GM21529 (cell line): ENCODE results near the gene CCDC47.
A peak's percentile ranks its signal among the peaks of the same experiment; 100 is the strongest.
"Not testable (repeated sequence)": the region's sequence is repeated elsewhere in the genome, so short reads cannot be mapped to it uniquely, and the experiment has no call there.

ENCODE experiments used
- ATAC-seq: cut with Tn5 transposase; IDR thresholded peaks from one replicate; pipeline ENCODE4 v1.9.1; 2021; ENCODE audit not compliant: unreplicated experiment

The CCDC47 gene, protein sequence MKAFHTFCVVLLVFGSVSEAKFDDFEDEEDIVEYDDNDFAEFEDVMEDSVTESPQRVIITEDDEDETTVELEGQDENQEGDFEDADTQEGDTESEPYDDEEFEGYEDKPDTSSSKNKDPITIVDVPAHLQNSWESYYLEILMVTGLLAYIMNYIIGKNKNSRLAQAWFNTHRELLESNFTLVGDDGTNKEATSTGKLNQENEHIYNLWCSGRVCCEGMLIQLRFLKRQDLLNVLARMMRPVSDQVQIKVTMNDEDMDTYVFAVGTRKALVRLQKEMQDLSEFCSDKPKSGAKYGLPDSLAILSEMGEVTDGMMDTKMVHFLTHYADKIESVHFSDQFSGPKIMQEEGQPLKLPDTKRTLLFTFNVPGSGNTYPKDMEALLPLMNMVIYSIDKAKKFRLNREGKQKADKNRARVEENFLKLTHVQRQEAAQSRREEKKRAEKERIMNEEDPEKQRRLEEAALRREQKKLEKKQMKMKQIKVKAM

DNA sequence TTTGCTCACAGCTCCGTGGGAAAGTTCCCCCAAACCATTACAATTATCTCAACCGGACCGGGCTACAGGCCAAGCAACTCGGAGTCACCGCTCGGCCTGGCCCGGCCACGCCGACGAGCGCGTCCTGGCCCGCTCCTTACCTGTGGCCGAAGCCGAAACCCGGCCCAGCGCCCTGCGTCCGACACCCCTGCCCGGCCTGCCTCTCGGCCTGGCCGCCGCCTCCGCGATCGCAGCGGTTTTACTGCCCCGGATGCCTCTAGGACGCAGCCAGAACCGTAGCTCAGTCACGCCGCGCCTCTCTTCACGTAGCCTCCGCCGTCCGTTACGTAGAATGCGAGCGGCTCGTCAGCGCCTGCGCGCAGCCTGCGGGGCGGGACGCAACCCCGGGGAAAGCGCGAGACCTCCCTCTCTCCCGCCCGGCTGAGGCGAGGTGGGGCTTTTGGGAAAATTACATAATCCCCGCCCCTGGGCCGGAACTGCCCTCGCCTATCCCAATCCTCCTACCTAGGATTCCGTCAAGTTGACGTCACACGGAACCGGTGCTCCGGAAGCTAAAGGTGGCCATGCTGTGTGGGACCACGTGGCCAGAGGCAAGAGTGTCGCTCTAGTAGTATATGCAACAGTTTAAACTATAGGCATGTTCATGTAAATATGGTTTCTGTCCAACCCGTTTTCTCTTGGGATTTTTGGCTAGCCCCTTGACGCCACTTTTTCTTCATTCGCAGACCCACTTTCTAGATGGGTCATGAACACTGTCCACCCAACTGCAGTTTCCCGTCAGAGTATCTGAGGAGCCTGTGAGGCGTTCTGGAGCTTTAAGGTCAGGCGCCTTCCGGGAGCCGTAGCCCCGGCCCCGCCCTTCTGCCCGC lies at the start of gene CCDC47:
Gene CCDC47 (minus strand): TSS at position 326 of the 869 bp plus-strand sequence. CDS start 7,422 bp downstream, outside the sequence.
- peak; percentile 86 for ATAC-seq

DNA sequence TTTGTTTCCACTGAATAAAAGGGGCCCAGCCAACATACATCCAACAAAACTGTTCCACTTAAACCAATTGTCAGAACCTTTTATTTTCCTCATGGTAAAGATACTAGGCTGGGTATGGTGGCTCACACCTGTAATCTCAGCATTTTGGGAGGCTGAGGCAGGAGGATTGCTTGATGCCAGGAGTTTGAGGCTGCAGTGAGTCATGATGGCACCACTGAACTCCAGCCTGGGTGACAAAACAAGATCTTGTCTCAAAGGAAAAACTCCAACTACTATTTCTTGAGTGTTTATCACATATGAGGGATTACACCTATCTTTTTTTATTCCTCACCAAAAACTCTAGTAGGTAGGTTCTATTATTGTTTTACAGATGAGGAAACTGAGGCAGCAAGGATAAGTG lies 49.1 kb upstream of the CCDC47 start:
- ATAC-seq: no peak

DNA sequence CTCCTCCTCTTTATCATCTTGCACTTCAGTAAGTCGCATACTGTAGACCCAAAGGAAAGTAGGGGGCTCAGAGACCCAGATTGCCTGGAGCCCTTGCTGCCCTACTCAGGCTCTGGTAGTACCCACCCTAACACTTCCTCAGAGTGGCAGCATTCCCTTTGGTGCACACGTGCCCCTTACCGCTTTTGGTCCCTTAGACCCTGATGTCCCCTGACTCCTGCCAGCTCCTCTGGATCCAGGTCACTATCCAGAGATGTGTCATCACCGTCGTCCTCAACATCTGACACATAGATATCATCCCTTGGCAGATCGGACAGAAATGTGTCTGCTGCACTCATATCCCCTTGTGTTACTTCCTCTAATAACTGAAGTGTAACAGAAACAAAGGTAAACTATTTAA lies 48.4 kb upstream of the CCDC47 start:
- no peak for ATAC-seq

DNA sequence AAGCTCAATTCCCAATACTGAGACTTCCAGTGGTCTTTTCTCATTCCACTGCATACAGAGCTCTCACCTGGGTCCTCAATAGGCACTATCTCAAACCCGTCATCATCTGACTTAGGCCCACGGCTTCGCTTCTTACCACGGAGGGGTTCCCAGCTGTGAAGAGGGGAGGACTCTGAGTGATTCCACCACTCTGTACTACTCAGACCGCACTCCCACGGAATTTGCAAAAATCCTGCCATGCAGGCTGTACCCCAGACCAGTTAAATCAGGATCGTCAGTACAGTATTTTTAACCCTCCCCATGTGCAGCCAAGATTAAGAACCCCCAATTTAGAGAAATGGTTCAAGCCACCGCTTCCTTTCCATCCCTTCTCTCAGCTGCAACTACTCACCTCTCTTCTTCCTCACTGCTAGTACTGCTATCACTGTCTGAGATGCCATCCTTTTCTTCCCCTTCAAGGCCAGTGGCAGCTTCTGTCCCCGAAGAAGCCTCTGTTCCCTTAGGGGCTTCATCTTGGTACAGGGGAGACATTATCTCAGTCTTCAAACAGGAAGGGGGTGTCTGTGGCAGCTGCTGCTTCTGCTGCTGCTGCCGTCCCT lies 47.7 kb upstream of the CCDC47 start:
- ATAC-seq: no peak

DNA sequence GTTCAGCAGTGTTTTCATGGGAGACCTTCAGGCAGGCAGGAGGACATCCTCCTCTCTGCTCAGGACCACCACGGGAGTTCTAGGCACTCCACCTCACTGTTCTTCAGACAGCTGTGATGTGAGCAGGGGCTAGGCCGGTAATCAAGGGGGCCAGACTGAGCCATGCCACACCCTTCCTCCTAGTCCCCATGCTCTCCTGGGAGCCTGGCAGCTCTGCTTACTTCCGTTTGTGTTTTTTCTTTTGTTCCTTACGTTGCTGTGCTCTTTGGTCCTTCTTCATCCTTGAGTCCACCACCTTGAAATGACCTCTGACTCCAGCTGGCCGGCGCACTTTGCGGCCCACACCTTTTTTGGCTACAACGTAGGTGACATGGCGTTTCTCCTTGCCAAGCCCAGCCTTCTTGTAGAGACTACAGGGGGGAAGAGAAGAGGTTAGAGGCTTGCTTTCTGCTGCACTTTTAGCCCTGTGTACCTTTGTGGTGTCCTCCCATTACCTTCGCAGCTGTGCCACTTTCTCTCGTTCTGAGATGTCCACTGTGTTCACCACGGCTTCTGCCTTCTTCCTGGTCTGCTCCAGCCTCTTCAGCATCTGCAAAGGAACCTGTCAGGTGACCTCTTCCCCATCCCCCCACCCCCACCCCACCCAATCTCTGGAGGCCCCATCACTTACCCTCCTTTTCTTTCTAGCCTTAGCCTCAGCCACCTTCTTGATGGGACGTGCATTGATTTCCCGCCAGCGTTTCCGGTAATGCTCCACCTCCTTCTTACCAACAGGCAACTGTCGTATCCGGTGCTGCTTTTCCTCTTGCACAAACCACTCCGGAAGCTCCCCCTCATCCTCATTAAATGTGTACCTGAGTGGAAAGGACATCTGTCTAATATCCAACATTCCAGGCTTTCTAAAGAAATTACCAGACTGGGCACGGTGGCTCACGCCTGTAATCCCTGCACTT lies 46.5 kb upstream of the CCDC47 start:
- no peak for ATAC-seq

DNA sequence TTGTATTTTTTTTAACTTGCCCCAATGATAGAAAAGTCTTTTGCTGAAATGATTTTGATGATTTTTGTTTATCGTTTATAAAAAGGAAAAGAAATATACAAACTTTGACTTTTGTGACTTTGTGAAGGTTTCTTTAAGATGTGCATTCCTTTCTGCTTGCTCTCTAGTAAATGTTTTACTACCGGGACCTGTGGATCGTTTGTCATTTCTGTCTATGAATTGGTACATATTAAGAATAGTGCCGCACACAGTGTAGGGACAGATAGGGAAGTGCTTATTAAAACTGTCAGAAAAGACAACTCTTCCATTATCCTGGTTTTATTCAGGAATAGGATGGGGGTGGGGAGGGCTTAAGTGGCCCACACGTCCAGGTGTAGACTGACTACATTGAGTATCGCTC lies 45.7 kb upstream of the CCDC47 start:
- ATAC-seq: no peak

DNA sequence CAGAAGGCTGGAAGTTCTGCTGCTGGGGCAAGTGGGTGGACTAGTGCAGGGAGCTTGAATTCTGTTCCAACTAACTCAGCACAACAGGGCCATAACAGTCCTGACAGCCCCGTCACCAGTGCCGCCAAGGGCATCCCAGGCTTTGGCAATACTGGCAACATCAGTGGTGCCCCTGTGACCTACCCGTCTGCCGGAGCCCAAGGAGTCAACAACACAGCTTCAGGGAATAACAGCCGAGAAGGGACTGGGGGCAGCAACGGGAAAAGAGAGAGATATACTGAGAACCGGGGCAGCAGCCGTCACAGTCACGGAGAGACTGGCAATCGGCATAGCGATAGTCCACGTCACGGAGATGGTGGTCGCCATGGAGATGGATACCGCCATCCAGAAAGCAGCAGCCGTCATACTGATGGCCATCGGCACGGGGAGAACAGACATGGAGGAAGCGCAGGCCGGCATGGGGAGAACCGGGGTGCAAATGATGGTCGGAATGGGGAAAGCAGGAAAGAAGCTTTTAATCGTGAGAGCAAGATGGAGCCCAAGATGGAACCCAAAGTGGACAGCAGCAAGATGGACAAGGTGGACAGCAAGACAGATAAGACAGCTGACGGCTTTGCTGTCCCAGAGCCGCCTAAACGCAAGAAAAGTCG lies 44.5 kb upstream of the CCDC47 start:
- no peak for ATAC-seq

DNA sequence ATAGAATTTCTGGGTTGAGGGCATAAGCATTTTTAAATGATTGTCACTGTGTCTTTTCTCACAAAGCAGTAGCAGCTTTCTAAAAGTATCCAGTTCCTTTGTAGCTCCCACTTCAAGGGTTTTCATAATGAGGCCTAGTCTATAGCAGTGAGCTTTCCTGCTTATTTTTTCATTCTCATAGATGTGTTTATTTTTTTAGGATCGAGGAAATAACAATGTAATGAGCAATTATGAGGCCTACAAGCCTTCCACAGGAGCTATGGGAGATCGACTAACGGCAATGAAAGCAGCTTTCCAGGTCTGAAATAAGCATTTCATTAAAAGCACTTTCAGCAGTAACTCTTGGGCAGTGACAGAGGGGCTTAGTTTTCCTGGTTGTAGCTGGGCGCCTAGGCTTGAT lies 43.3 kb upstream of the CCDC47 start:
- ATAC-seq: no peak

DNA sequence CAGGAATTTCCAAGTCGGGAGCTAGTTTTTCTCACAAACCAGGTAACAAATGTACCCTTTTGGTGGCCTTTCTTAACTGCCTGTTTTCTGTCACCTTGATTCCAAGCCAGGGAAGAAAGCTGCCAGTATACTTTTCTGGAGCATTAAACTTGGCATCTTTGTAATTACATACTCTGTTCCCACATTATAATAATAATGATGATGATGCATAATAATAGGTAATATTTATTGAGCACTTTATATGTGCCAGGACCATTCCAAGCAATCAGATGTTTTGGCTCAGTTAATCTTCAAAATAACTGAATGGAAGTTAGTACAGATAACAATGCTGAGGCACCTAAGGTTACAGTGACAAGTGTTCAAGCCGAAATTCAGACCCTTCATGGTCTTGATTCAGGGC lies 42.7 kb upstream of the CCDC47 start:
- no peak for ATAC-seq

DNA sequence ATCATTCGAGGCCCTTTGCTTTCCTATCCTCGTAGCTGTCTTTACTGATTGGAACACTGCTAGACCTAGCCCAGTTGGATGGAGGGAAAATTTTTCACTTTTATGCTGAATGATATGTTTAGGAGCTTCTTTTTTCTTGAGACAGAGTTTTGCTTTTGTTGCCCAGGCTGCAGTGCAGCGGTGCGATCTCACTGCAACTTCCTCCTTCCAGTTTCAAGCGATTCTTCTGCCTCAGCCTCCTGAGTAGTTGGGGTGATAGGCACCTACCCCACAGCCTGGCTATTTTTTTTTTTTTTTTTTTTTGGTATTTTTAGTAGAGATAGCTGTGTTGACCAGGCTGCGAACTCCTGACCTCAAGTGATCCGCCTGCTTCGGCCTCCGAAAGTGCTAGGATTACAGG lies 36.6 kb upstream of the CCDC47 start:
- no peak for ATAC-seq

DNA sequence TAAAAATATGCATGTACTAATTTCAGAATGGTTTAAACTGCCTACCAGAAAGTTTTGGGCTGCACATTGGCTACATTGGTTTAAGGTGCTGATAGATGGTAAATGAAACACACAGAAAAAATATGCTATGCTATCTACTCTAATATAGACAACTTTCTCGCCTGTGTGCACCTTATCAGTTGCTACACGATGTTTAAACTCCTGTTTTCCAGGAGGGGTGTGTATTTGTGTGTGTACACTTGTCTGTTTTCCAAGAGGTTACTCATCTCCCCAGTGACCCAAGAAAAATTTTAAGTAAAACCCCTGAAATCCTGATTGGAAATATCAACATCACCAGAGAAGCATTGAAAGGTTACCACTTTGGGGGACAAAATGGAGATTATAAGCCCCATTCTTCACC lies 32.2 kb upstream of the CCDC47 start:
- no peak for ATAC-seq

DNA sequence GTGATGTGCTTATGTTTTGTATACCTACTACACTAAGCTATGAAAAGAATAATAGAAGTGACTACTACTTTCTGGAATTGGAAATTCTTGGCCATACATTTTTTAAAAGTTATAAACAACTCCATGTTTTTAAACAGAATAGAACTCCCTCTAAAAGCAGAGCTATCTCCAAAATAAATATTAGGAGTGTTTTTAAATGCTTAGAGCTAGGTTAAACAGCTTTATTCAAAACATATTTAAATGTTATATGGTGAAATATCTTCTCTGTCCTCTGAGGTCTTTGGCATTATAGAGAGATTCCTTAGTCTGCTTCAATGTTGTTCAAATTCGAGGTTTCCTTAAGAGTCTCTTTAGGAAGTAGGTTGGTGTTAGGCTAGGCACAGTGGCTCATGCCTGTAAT lies 30.9 kb upstream of the CCDC47 start:
- no peak for ATAC-seq

DNA sequence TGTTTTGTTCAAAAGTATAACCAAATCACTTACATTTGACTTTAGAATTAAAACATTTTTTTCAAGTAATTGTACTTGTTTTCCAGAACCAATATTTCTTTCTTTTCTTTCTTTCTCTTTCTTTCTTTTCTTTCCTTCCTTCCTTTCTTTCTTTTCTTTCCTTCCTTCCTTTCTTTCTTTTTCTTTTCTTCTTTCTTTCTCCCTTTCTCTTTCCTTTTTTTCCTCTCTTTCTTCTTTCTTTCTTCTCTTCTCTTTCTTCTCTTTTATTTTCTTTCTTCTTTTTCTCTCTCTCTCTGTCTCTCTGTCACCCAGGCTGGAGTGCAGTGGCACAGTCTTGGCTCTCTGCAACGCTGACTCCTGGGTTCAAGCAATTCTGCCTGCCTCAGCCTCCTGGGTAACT lies 27.4 kb upstream of the CCDC47 start:
- no peak for ATAC-seq

DNA sequence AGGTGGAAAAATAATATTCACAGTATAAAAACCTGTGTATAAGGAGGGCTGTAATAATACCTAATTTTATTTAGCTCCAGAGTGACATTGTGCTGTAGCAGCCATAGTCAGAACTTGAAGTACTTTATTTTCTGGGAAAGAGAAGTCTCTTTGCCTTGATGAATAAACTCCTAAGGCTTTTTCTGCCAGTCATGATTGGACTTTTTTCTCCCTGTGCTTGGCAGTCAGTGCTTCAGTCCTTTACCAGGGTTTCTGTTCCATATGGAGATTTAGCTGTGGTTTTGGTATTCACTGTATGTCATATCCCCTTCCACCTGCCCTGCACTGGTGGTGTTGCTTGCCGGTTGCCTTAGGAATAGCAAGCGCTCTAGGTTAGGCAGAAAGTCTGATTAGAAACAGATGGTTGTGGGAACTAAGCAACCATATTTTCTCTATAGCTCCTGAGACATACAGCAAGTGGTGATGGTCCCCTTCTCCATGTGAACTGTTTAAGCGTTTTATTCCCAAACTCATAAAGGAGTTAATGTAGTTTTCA lies 25.2 kb upstream of the CCDC47 start:
- no peak for ATAC-seq

DNA sequence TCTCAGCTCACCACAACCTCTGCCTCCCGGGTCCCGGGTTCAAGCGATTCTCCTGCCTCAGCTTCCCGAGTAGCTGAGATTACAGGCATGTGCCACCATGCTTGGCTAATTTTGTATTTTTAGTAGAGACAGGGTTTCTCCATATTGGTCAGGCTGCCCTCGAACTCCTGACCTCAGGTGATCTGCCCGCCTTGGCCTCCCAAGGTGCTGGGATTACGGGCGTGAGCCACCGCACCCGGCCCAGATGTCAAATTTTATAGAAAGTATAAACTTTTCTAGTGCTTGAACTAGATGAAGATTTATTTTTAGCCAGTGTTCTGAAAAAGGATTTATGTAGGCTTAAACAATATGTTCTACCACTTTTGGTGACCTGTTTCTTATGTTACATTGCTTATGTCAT lies 23.0 kb upstream of the CCDC47 start:
- ATAC-seq: not testable (repeated sequence)

DNA sequence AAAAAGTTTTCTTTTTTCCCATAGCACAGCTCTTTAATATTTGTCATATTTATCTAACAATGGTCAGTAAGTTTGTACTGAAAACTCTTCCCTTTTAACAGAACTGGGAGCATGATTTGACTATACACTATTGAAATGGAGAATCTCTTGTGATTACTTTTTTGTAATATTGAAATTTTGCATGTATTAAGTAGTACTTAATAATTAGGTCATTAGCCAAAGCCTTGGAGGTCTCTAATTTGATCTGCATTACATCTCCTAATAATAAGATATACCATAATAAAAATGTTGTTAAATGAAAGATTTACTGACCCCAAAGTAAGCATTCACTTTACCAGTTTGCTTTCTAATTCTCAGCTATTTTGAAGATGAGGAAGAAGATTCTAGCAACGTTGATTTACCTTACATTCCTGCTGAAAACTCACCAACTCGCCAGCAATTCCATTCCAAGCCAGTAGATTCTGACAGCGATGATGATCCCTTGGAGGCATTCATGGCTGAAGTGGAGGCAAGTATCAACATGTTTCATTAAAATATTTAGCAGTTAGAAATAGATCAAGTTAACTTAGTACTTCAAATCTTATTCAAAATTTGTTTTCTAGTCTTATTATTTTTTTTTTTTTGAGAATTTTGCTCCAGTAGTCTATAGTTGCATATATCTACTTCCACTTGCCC lies 18.8 kb upstream of the CCDC47 start:
- ATAC-seq: no peak

DNA sequence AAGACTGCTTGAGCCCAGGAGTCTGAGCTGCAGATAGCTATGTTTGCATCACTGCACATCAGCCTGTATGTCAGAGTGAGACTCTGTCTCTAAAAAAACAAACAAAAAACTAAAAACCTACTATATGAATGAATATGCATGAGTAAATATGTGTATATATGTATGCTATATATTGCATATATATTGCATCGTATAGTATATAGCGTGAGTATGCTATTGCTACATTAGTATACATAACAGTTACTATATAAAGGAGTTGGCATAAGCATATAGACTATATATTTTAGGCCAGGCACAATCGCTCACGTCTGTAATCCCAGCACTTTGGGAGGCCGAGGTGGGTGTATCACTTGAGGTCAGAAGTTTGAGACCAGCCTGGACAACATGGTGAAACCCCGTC lies 16.7 kb upstream of the CCDC47 start:
- ATAC-seq: no peak

DNA sequence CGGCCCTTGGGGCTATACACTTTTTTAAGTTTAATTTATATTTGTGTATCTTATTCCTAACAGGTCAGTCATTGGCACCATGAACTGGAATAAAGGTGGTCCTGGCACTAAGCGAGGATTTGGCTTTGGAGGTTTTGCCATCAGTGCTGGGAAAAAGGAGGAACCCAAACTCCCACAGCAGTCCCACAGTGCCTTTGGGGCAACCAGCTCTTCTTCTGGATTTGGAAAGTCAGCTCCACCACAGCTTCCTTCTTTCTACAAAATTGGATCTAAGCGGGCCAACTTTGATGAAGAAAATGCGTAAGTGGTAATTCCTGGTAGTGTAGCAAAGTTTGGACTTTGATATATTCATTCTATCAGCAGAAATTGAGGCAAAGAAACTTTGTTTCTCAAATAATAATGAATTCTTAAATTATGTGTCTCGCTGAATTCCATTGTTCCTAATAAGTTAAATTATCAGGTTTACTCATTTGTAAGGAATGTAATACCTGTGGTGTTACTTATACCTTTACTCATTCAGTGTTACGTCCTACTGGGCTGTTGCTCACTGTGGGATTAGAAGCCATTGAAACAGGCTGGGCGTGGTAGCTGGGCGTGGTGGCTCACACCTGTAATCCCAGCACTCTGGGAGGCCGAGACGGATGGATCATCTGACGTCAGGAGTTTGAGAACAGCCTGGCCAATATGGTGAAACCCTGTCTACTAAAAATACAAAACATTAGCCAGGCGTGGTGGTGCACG lies 13.7 kb upstream of the CCDC47 start:
- no peak for ATAC-seq

DNA sequence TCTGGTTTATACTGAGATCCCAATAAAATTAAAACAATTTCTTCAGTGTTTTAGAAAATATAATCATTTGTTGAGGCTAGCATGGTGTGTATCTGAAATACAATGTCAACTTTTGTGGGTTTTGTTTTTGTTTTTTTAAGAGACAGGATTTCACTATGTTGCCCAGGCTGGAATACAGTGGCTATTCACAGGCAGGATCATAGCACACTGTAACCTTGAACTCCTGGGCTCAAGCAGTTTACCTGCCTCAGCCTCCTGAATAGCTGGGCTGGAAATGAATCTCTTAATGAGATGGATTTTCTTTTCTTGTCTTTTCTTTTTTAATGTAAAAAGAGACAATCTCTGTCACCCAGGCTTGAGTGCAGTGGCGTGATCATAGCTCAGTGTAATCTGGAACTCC lies 12.7 kb upstream of the CCDC47 start:
- ATAC-seq: no peak
